ENCODE measurements around the gene UGT2B11.
"Not testable (repeated sequence)": the region's sequence is repeated elsewhere in the genome, so short reads cannot be mapped to it uniquely, and the experiment has no call there.

GRCh38 chr4:69253147-69253772 is 38.7 kb upstream of the UGT2B11 start:
- not testable (repeated sequence) for TF ChIP-seq SUZ12 (IDR thresholded peaks at IDR 0.05; ENCODE audit: extremely low read depth, insufficient read depth, insufficient read length); YY1 (IDR thresholded peaks at IDR 0.05; ENCODE audit: insufficient read depth, insufficient read length)

Measured in NT2/D1 (cell line).